Mesendoderm (in vitro differentiated cells): ENCODE data around the gene FBXL4.

ENCODE experiments used
- DNase-seq: peaks from one replicate; pipeline ENCODE4 v3.0.0; 2013
- H2AK5ac ChIP-seq: 2 replicates; pipeline ENCODE4 v1.6.1; 2013; ENCODE audit warnings: low read length, inconsistent platforms
- H2BK120ac ChIP-seq: 2 replicates; pipeline ENCODE4 v1.6.1; 2013; ENCODE audit warnings: low read depth, mild to moderate bottlenecking, low read length, moderate library complexity, mixed read lengths
- H2BK15ac ChIP-seq: replicated peaks from 2 replicates; pipeline ENCODE4 v1.6.1; 2013; ENCODE audit warnings: low read depth, mild to moderate bottlenecking, moderate library complexity
- H2BK5ac ChIP-seq: 2 replicates; pipeline ENCODE4 v1.6.1; 2013; ENCODE audit warnings: low read length, inconsistent platforms
- H3K18ac ChIP-seq: 2 replicates; pipeline ENCODE4 v1.6.1; 2013; ENCODE audit warnings: mild to moderate bottlenecking, low read length, mixed read lengths
- H3K23ac ChIP-seq: one replicate; pipeline ENCODE4 v1.6.1; 2013; ENCODE audit warnings: low read length
- H3K27ac ChIP-seq: 2 replicates; pipeline ENCODE4 v1.5.1; 2013; ENCODE audit warnings: low read depth, mild to moderate bottlenecking, inconsistent platforms, low read length, moderate library complexity
- H3K27me3 ChIP-seq: 2 replicates; pipeline ENCODE4 v1.6.1; 2013; ENCODE audit warnings: low read length, control low read depth, mild to moderate bottlenecking, inconsistent platforms; ENCODE audit not compliant: insufficient read depth, poor library complexity
- H3K36me3 ChIP-seq: 2 replicates; pipeline ENCODE4 v1.6.1; 2013; ENCODE audit warnings: low read length, inconsistent platforms; ENCODE audit not compliant: control insufficient read depth, insufficient read depth
- H3K4ac ChIP-seq: one replicate; pipeline ENCODE4 v1.6.1; 2013; ENCODE audit warnings: low read depth, mild to moderate bottlenecking, low read length, moderate library complexity
- H3K4me1 ChIP-seq: 2 replicates; pipeline ENCODE4 v1.6.1; 2013; ENCODE audit warnings: low read depth, low read length, inconsistent platforms; ENCODE audit not compliant: control insufficient read depth
- H3K4me2 ChIP-seq: 2 replicates; pipeline ENCODE4 v1.6.1; 2013; ENCODE audit warnings: low read length
- H3K4me3 ChIP-seq: 2 replicates; pipeline ENCODE4 v1.5.1; 2013; ENCODE audit warnings: mild to moderate bottlenecking, low read length
- H3K56ac ChIP-seq: one replicate; pipeline ENCODE4 v1.6.1; 2013; ENCODE audit warnings: low read length
- H3K79me1 ChIP-seq: 2 replicates; pipeline ENCODE4 v1.6.1; 2013; ENCODE audit warnings: low read length, inconsistent platforms
- H3K79me2 ChIP-seq: 2 replicates; pipeline ENCODE4 v1.6.1; 2013; ENCODE audit warnings: mild to moderate bottlenecking, low read length; ENCODE audit not compliant: control insufficient read depth, insufficient read depth
- H3K9ac ChIP-seq: 2 replicates; pipeline ENCODE4 v1.6.1; 2013; ENCODE audit warnings: low read length, inconsistent platforms
- H4K5ac ChIP-seq: one replicate; pipeline ENCODE4 v1.6.1; 2013; ENCODE audit warnings: low read length
- H4K8ac ChIP-seq: one replicate; pipeline ENCODE4 v1.6.1; 2013; ENCODE audit warnings: low read depth, mild to moderate bottlenecking, control low read depth, low read length, moderate library complexity
- WGBS: extraction: QIAGEN DNeasy Blood & Tissue Kit; methylation state at CpG from one replicate; pipeline ENCODE4 v1.1.7; 2013; ENCODE audit warnings: low lambda C conversion rate, missing lambda C conversion rate; ENCODE audit not compliant: insufficient coverage; ENCODE audit errors: extremely low coverage; 5-methylcytosine and 5-hydroxymethylcytosine counted together

The FBXL4 gene

GRCh38 chr6:98945311-98946115 is 2.2 kb downstream of the FBXL4 start:
- no peak overlapping the region for H3K4me2 ChIP-seq
- no peak overlapping the region for H4K5ac ChIP-seq
- peaks cover 5% of the 10 kb centered on the region for H3K79me2 ChIP-seq
- H3K27ac ChIP-seq = no peak overlapping the region
- no peak overlapping the region for H2BK5ac ChIP-seq
- H3K4me3 ChIP-seq = no peak overlapping the region
- peaks cover 7% of the 10 kb centered on the region for H3K79me1 ChIP-seq
- no peak overlapping the region for H3K9ac ChIP-seq
- DNase-seq = no peak
- H2BK15ac ChIP-seq = no peak overlapping the region
- no CpG with 5 or more reads among the region's 3 CpGs for WGBS
- H3K27me3 ChIP-seq = no peaks in the 10 kb centered on the region
- H3K36me3 ChIP-seq = no peaks in the 10 kb centered on the region
- H4K8ac ChIP-seq = no peak overlapping the region
- no peak overlapping the region for H3K4ac ChIP-seq
- no peak overlapping the region for H2AK5ac ChIP-seq
- peaks cover 4% of the 10 kb centered on the region for H3K4me1 ChIP-seq
- H3K18ac ChIP-seq = no peak overlapping the region
- H2BK120ac ChIP-seq = no peak overlapping the region
- H3K23ac ChIP-seq = no peak overlapping the region
- no peak overlapping the region for H3K56ac ChIP-seq

- Histone ChIP-seq H2AK5ac (no peak overlapping the region), H2BK5ac (no peak overlapping the region), H3K23ac (no peak overlapping the region), H3K56ac (no peak overlapping the region), H3K4ac (no peak overlapping the region), H3K4me2 (no peak overlapping the region), H3K79me1 (peaks cover 7% of the 10 kb centered on the region), H2BK120ac (no peak overlapping the region), H3K36me3 (no peaks in the 10 kb centered on the region), H3K4me1 (peaks cover 4% of the 10 kb centered on the region), H3K27me3 (no peaks in the 10 kb centered on the region), H3K4me3 (no peak overlapping the region), H4K5ac (no peak overlapping the region), H3K79me2 (peaks cover 5% of the 10 kb centered on the region), H4K8ac (no peak overlapping the region), H3K9ac (no peak overlapping the region), H2BK15ac (no peak overlapping the region), H3K18ac (no peak overlapping the region), H3K27ac (no peak overlapping the region)
- WGBS = no CpG with 5 or more reads among the region's 2 CpGs
- peak; percentile 53 for DNase-seq
These were observed 3.1 kb downstream of the FBXL4 start for GRCh38 chr6:98944598-98945081.

GRCh38 chr6:98944168-98944567 is 3.6 kb downstream of the FBXL4 start:
- H3K4me3 ChIP-seq = no peak overlapping the region
- H3K9ac ChIP-seq = no peak overlapping the region
- H3K4me1 ChIP-seq = peaks cover 4% of the 10 kb centered on the region
- H3K4me2 ChIP-seq = no peak overlapping the region
- no peak overlapping the region for H3K4ac ChIP-seq
- H3K27ac ChIP-seq = no peak overlapping the region
- peaks cover 5% of the 10 kb centered on the region for H3K79me2 ChIP-seq
- H2AK5ac ChIP-seq = no peak overlapping the region
- no peak overlapping the region for H3K56ac ChIP-seq
- no peaks in the 10 kb centered on the region for H3K27me3 ChIP-seq
- no peak overlapping the region for H3K23ac ChIP-seq
- H2BK5ac ChIP-seq = no peak overlapping the region
- H3K36me3 ChIP-seq = no peaks in the 10 kb centered on the region
- H2BK120ac ChIP-seq = no peak overlapping the region
- H4K8ac ChIP-seq = no peak overlapping the region
- peaks cover 9% of the 10 kb centered on the region for H3K79me1 ChIP-seq
- no peak for DNase-seq
- no peak overlapping the region for H3K18ac ChIP-seq
- no peak overlapping the region for H2BK15ac ChIP-seq
- H4K5ac ChIP-seq = no peak overlapping the region
- no CpG with 5 or more reads among the region's 3 CpGs for WGBS

GRCh38 chr6:98942263-98942803 is 5.4 kb downstream of the FBXL4 start:
- no peak overlapping the region for H4K5ac ChIP-seq
- H2BK120ac ChIP-seq = no peak overlapping the region
- H3K79me2 ChIP-seq = peaks cover 5% of the 10 kb centered on the region
- no peak overlapping the region for H2BK15ac ChIP-seq
- no peak overlapping the region for H4K8ac ChIP-seq
- H3K4me3 ChIP-seq = no peak overlapping the region
- no peak overlapping the region for H3K56ac ChIP-seq
- no peak overlapping the region for H2AK5ac ChIP-seq
- WGBS = no CpG with 5 or more reads among the region's 3 CpGs
- no peak overlapping the region for H3K4me2 ChIP-seq
- DNase-seq = peak; percentile 44
- H3K79me1 ChIP-seq = peaks cover 9% of the 10 kb centered on the region
- H3K18ac ChIP-seq = no peak overlapping the region
- H3K36me3 ChIP-seq = no peaks in the 10 kb centered on the region
- H3K9ac ChIP-seq = no peak overlapping the region
- no peak overlapping the region for H2BK5ac ChIP-seq
- H3K4ac ChIP-seq = no peak overlapping the region
- H3K23ac ChIP-seq = no peak overlapping the region
- no peak overlapping the region for H3K27ac ChIP-seq
- H3K27me3 ChIP-seq = no peaks in the 10 kb centered on the region
- peaks cover 4% of the 10 kb centered on the region for H3K4me1 ChIP-seq

GRCh38 chr6:98941319-98941718 is 6.4 kb downstream of the FBXL4 start:
- H3K4me1 ChIP-seq = no peaks in the 10 kb centered on the region

More at GRCh38 chr6:98941319-98941718, 6.4 kb downstream of the FBXL4 start:
- no peak overlapping the region for H3K18ac ChIP-seq
- H4K8ac ChIP-seq = no peak overlapping the region
- no peak overlapping the region for H2BK120ac ChIP-seq
- WGBS = no CpG with 5 or more reads among the region's 2 CpGs
- no peaks in the 10 kb centered on the region for H3K36me3 ChIP-seq
- peaks cover 4% of the 10 kb centered on the region for H3K79me1 ChIP-seq
- H3K56ac ChIP-seq = no peak overlapping the region
- H3K23ac ChIP-seq = no peak overlapping the region
- H3K9ac ChIP-seq = no peak overlapping the region
- H3K4me2 ChIP-seq = no peak overlapping the region
- no peak overlapping the region for H4K5ac ChIP-seq
- H3K79me2 ChIP-seq = peaks cover 2% of the 10 kb centered on the region
- no peak overlapping the region for H3K4me3 ChIP-seq
- no peak overlapping the region for H2BK5ac ChIP-seq
- H2BK15ac ChIP-seq = no peak overlapping the region
- H2AK5ac ChIP-seq = no peak overlapping the region
- no peak overlapping the region for H3K27ac ChIP-seq
- no peaks in the 10 kb centered on the region for H3K27me3 ChIP-seq
- no peak for DNase-seq
- no peak overlapping the region for H3K4ac ChIP-seq
